SJSA1 (cell line): ENCODE measurements around the gene GPR155. TPM values are rescaled to one million over a fixed set of nuclear protein-coding genes. Genes with fewer than 3 reads are reported as not detected.
A peak's percentile ranks its signal among the peaks of the same experiment; 100 is the strongest.

Experiments used
- DNase-seq, 2 experiments: peaks; one replicate each; pipeline ENCODE4 v3.0.0-alpha.2; 2015 to 2020; ENCODE audit warnings: low spot score in 2 of 2, low read depth in 1 of 2
- H3K27ac ChIP-seq: fragments of 250-450 bp; sonication (Bioruptor Pico); 2 replicates; pipeline ENCODE4 v1.5.1; 2020; ENCODE audit warnings: mild to moderate bottlenecking, moderate library complexity
- H3K27me3 ChIP-seq: fragments of 250-450 bp; sonication (Bioruptor Pico); replicated peaks from 2 replicates; pipeline ENCODE4 v1.5.1; 2020; ENCODE audit warnings: mild to moderate bottlenecking, moderate library complexity
- H3K36me3 ChIP-seq: fragments of 250-450 bp; sonication (Bioruptor Pico); 2 replicates; pipeline ENCODE4 v1.5.1; 2020; ENCODE audit warnings: mild to moderate bottlenecking
- H3K4me1 ChIP-seq: fragments of 250-450 bp; sonication (Bioruptor Pico); replicated peaks from 2 replicates; pipeline ENCODE4 v1.6.1; 2021; ENCODE audit warnings: mild to moderate bottlenecking
- H3K4me3 ChIP-seq: fragments of 250-450 bp; sonication (Bioruptor Pico); 2 replicates; pipeline ENCODE4 v1.5.1; 2020; ENCODE audit warnings: mild to moderate bottlenecking
- H3K9me3 ChIP-seq: fragments of 250-450 bp; sonication (Bioruptor Pico); replicated peaks from 2 replicates; pipeline ENCODE4 v1.5.1; 2020; ENCODE audit warnings: mild to moderate bottlenecking
- total RNA-seq: library from RNA; depleted of rRNA; stranded (reverse); fragments of >200 nt; shearing (Covaris generic); gene quantifications from 2 replicates; pipeline ENCODE4 v1.2.3, GENCODE V29; 2014; rRNA removed

Gene GPR155
- total RNA-seq: 3.4 and 4.9 TPM in 2 replicates

GRCh38 chr2:174486563-174487107 is at the start of gene GPR155:
Gene GPR155 (minus strand): TSS chr2:174487029. CDS start chr2:174481956, 5,073 bp downstream.
- Histone ChIP-seq H3K36me3 (no peaks in the 10 kb centered on the region; the same call in 1 of the 2 replicates), H3K9me3 (0 out of 2 replicates have a peak, but pooled peaks cover 2% of the 10 kb centered on the region), H3K27ac (peak within 1 kb of the TSS; percentile 78), H3K4me3 (peak within 1 kb of the TSS; percentile 90), H3K27me3 (no peaks in the 10 kb centered on the region), H3K4me1 (peaks cover 11% of the 10 kb centered on the region)
- peak; percentile 69 to 72 for DNase-seq

GRCh38 chr2:174535757-174536703 is 49.2 kb upstream of the GPR155 start:
- Histone ChIP-seq H3K36me3 (no peaks in the 10 kb centered on the region), H3K27me3 (no peaks in the 10 kb centered on the region), H3K4me1 (peaks cover 14% of the 10 kb centered on the region), H3K9me3 (no peaks in the 10 kb centered on the region), H3K4me3 (no peak overlapping the region), H3K27ac (no peak overlapping the region)
- no peak for DNase-seq

- Histone ChIP-seq H3K4me1 (peaks cover 14% of the 10 kb centered on the region), H3K27ac (no peak overlapping the region), H3K27me3 (no peaks in the 10 kb centered on the region), H3K36me3 (no peaks in the 10 kb centered on the region), H3K9me3 (no peaks in the 10 kb centered on the region), H3K4me3 (no peak overlapping the region)
- no peak for DNase-seq
Observed at GRCh38 chr2:174535083-174535482, 48.3 kb upstream of the GPR155 start.

GRCh38 chr2:174529916-174530315 is 43.1 kb upstream of the GPR155 start:
- Histone ChIP-seq H3K27me3 (no peaks in the 10 kb centered on the region), H3K9me3 (no peaks in the 10 kb centered on the region), H3K4me3 (no peak overlapping the region), H3K4me1 (peaks cover 14% of the 10 kb centered on the region), H3K27ac (no peak overlapping the region), H3K36me3 (no peaks in the 10 kb centered on the region)
- DNase-seq: no peak

GRCh38 chr2:174527959-174528358 is 41.1 kb upstream of the GPR155 start:
- no peaks in the 10 kb centered on the region for H3K27me3 ChIP-seq
- no peak overlapping the region for H3K27ac ChIP-seq
- no peak for DNase-seq
- no peaks in the 10 kb centered on the region for H3K36me3 ChIP-seq
- no peaks in the 10 kb centered on the region for H3K9me3 ChIP-seq
- H3K4me3 ChIP-seq: no peak overlapping the region
- H3K4me1 ChIP-seq: peaks cover 14% of the 10 kb centered on the region

GRCh38 chr2:174527101-174527721 is 40.4 kb upstream of the GPR155 start:
- H3K27ac ChIP-seq: no peak overlapping the region
- no peaks in the 10 kb centered on the region for H3K36me3 ChIP-seq
- DNase-seq: no peak
- no peak overlapping the region for H3K4me3 ChIP-seq
- no peaks in the 10 kb centered on the region for H3K27me3 ChIP-seq
- peaks cover 10% of the 10 kb centered on the region for H3K4me1 ChIP-seq
- H3K9me3 ChIP-seq: no peaks in the 10 kb centered on the region

- Histone ChIP-seq H3K4me3 (no peak overlapping the region), H3K36me3 (no peaks in the 10 kb centered on the region), H3K27me3 (no peaks in the 10 kb centered on the region), H3K4me1 (no peaks in the 10 kb centered on the region), H3K9me3 (no peaks in the 10 kb centered on the region), H3K27ac (no peak overlapping the region)
- no peak for DNase-seq
Observed at GRCh38 chr2:174524527-174524926, 37.7 kb upstream of the GPR155 start.

- peak in 1 of 2 experiments; percentile 16 for DNase-seq
- Histone ChIP-seq H3K36me3 (no peaks in the 10 kb centered on the region), H3K4me3 (no peak overlapping the region), H3K4me1 (no peaks in the 10 kb centered on the region), H3K27ac (no peak overlapping the region), H3K27me3 (no peaks in the 10 kb centered on the region), H3K9me3 (no peaks in the 10 kb centered on the region)
Observed at GRCh38 chr2:174522553-174522952, 35.7 kb upstream of the GPR155 start.

GRCh38 chr2:174518395-174518794 is 31.6 kb upstream of the GPR155 start:
- H3K4me3 ChIP-seq: no peak overlapping the region
- no peaks in the 10 kb centered on the region for H3K4me1 ChIP-seq
- H3K36me3 ChIP-seq: no peaks in the 10 kb centered on the region
- H3K9me3 ChIP-seq: no peaks in the 10 kb centered on the region
- no peaks in the 10 kb centered on the region for H3K27me3 ChIP-seq
- DNase-seq: no peak
- H3K27ac ChIP-seq: no peak overlapping the region

- DNase-seq: no peak
- Histone ChIP-seq H3K27me3 (no peaks in the 10 kb centered on the region), H3K27ac (no peak overlapping the region), H3K4me3 (no peak overlapping the region), H3K4me1 (no peaks in the 10 kb centered on the region), H3K36me3 (no peaks in the 10 kb centered on the region), H3K9me3 (no peaks in the 10 kb centered on the region)
Observed at GRCh38 chr2:174516501-174517378, 29.9 kb upstream of the GPR155 start.

GRCh38 chr2:174512345-174512744 is 25.5 kb upstream of the GPR155 start:
- Histone ChIP-seq H3K9me3 (peaks cover 8% of the 10 kb centered on the region), H3K4me3 (no peak overlapping the region), H3K27ac (no peak overlapping the region), H3K4me1 (no peaks in the 10 kb centered on the region), H3K36me3 (no peaks in the 10 kb centered on the region), H3K27me3 (no peaks in the 10 kb centered on the region)
- DNase-seq: no peak

- Histone ChIP-seq H3K27me3 (no peaks in the 10 kb centered on the region), H3K36me3 (no peaks in the 10 kb centered on the region), H3K4me1 (no peaks in the 10 kb centered on the region), H3K4me3 (no peak overlapping the region), H3K9me3 (peaks cover 8% of the 10 kb centered on the region), H3K27ac (no peak overlapping the region)
- DNase-seq: no peak
Observed at GRCh38 chr2:174511580-174512260, 24.9 kb upstream of the GPR155 start.
